GM19468 (cell line): Measurements from ENCODE around the gene MCFD2.

Experiments
- ATAC-seq: cut with Tn5 transposase; IDR thresholded peaks from one replicate; pipeline ENCODE4 v1.9.1; 2021; ENCODE audit warnings: mild to moderate bottlenecking, moderate library complexity, moderate number of reproducible peaks; ENCODE audit not compliant: unreplicated experiment; ENCODE audit errors: extremely low read depth

The MCFD2 gene

DNA sequence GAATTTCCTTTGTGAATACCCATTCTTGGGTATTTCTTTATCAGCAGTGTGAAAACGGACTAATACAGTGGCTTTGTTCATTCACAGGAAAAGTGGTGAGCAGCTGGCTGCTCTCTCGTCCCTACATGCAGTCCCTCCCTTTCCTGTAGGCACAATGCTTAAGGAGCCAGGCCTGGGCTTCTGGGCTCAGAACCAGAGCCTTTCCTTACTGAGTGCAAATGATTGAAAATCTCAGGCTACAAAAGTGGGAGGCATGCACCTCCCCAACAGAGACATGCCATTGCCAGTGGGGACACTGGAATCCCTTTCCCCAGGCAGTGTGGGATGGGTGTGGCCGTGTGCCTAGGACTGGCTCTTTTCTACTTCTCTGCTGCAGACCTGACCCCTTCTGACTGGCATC, 61.3 kb downstream of the MCFD2 start:
- no peak for ATAC-seq

DNA sequence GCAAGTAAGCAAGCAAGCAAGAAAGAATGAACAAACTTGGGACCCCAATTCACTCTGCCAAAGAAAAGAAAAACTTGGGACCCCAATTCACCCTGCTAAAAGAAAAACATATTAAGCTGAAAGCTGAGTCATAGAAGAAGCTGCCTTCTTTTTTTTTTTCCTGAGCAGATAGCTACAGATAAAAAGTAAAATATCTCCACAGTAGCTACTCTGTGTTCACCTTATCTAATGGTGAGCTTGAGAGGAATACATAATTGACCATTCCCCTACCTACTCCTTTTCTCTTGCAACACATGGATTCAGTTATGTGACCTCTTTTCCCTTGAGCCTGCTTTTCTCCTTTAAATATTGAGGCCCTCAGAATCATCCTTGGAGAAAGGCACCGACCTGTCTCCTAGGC, 63.0 kb downstream of the MCFD2 start:
- ATAC-seq = no peak

GRCh38 chr2:46852124-46852523, 63.5 kb downstream of the MCFD2 start:
- ATAC-seq = no peak
